GM19351 (cell line): ENCODE data around the gene ACBD6.
"Not testable (repeated sequence)": the region's sequence is repeated elsewhere in the genome, so short reads cannot be mapped to it uniquely, and the experiment has no call there.

Experiments used
- ATAC-seq: cut with Tn5 transposase; IDR thresholded peaks from one replicate; pipeline ENCODE4 v1.9.1; 2021; ENCODE audit warnings: mild to moderate bottlenecking, moderate library complexity; ENCODE audit not compliant: unreplicated experiment

Gene ACBD6

GRCh38 chr1:180421145-180421544 lies 81.2 kb downstream of the ACBD6 start:
- ATAC-seq: not testable (repeated sequence)

GRCh38 chr1:180415985-180416633 lies 86.3 kb downstream of the ACBD6 start:
- ATAC-seq: no peak

- no peak for ATAC-seq
Measured at GRCh38 chr1:180415236-180415848, 87.0 kb downstream of the ACBD6 start.

GRCh38 chr1:180412583-180412982 lies 89.8 kb downstream of the ACBD6 start:
- ATAC-seq: no peak

- ATAC-seq: not testable (repeated sequence)
Measured at GRCh38 chr1:180408128-180408527, 94.2 kb downstream of the ACBD6 start.

- no peak for ATAC-seq
Measured at GRCh38 chr1:180407051-180407450, 95.3 kb downstream of the ACBD6 start.

- ATAC-seq: no peak
Measured at GRCh38 chr1:180402551-180402950, 99.8 kb downstream of the ACBD6 start.

GRCh38 chr1:180402001-180402400 lies 100.4 kb downstream of the ACBD6 start:
- ATAC-seq: no peak

- no peak for ATAC-seq
Measured at GRCh38 chr1:180397175-180397574, 105.2 kb downstream of the ACBD6 start.

- ATAC-seq: no peak
Measured at GRCh38 chr1:180392427-180393145, 109.8 kb downstream of the ACBD6 start.

GRCh38 chr1:180392020-180392419 lies 110.4 kb downstream of the ACBD6 start:
- ATAC-seq: no peak

GRCh38 chr1:180387413-180387812 lies 115.0 kb downstream of the ACBD6 start:
- ATAC-seq: no peak

GRCh38 chr1:180386745-180387367 lies 115.5 kb downstream of the ACBD6 start:
- ATAC-seq: no peak

- no peak for ATAC-seq
Measured at GRCh38 chr1:180385144-180385543, 117.2 kb downstream of the ACBD6 start.

GRCh38 chr1:180384286-180385005 lies 117.9 kb downstream of the ACBD6 start:
- no peak for ATAC-seq

GRCh38 chr1:180382326-180383115 lies 119.9 kb downstream of the ACBD6 start:
- ATAC-seq: no peak

- ATAC-seq: no peak
Measured at GRCh38 chr1:180381184-180381580, 121.2 kb downstream of the ACBD6 start.

GRCh38 chr1:180380259-180381183 lies 121.9 kb downstream of the ACBD6 start:
- no peak for ATAC-seq

- no peak for ATAC-seq
Measured at GRCh38 chr1:180376800-180377199, 125.6 kb downstream of the ACBD6 start.
